Bone marrow (tissue), 2 donors: ENCODE data around the gene SLC25A29.
"Not testable (repeated sequence)": the region's sequence is repeated elsewhere in the genome, so short reads cannot be mapped to it uniquely, and the experiment has no call there.

Experiments
- DNase-seq, 2 donors: peaks; one replicate each; lab custom pipeline; 2025; lab: John Stamatoyannopoulos, UW

The SLC25A29 gene

GRCh38 chr14:100312110-100312876 lies 6.0 kb upstream of the SLC25A29 start:
- DNase-seq, result peak in 1 of 2 donors; percentile 54

DNA sequence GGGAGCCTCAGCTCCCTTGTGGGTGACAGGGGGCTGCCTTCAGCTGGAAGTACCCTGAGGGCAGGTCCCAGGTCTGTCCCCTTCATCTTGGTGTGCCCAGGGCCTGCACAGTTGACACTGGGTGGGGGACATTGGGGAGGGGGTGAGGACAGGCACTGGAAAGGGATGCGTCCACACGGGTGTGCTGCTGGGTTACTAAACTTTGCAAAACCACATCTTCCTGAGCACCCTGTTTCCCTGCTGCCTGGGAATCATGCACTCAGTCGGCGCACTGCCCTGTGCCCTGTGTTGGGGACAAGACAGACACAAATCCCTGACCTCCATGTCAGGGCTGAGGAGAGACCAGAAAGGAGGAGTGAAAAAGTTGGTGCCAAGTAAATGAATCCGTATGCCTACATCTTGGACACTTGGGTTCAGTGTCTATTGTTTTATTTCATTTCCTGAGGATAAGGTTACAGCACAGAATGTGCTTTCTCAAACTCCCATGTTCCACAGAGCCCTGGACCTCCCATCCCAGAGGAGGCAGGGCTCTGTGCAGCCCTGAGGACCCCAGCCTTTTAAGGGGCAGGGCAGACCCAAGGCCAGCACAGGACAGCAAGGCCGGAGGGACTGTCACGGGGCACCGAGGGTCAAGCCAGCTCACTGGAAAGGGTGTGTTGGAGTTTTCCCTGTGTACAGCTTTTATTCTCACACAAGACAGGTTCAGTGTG lies 2.9 kb upstream of the SLC25A29 start:
- peak in 1 of 2 donors; percentile 12 for DNase-seq

DNA sequence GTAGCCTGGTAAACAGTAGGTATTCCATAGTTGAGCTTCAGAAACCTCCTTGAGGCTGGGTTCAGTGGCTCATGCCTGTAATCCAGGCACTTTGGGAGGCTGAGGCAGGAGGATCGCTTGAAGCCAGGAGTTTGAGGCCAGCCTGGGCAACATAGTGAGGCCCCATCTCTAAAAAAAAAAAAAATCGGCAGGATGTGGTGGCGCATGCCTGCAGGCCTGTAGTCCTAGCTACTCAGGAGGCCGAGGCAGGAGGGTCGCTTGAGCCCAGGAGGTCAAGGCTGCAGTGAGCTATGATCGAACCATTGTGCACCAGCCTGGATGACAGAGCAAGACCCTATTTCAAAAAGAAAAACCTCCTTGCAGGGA lies 2.2 kb upstream of the SLC25A29 start:
- not testable (repeated sequence) for DNase-seq

DNA sequence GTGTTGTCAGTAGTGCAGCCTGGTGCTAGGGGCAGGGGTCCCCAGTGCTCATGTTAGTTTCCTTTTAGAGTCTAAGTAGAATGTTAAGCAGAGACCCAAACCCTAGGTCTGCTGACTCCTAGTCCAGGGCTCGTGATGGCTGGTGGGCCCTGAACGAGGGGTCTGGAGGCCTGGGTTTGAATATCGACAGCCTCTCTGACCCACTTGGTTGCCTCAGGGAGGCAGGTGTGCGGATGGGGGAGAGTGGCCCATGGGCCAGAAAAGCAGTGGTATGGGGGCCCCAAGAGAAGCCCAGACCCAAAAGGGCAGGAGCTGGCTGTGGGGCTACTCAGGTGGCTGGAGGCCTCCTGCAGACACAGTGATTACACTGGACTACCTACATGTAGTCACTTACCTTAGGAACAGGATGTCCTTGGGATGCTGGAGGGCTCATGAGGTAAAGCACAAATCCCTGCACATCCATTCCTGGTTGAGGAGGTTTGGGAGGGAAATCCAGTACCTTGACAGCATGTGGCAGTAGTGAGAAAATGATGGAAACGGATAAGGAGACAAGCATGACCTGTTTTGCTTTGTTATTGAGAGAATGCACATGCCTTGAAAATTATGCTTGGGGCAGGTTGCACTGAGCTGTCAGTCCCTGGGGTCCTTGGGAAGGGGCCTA lies 1.7 kb upstream of the SLC25A29 start:
- DNase-seq, result no peak

- DNase-seq, result no peak
These were observed 938 bp upstream of the SLC25A29 start for GRCh38 chr14:100306998-100307765.

GRCh38 chr14:100305324-100306100 lies 732 bp downstream of the SLC25A29 start:
- DNase-seq, result peak in 1 of 2 donors; percentile 44

DNA sequence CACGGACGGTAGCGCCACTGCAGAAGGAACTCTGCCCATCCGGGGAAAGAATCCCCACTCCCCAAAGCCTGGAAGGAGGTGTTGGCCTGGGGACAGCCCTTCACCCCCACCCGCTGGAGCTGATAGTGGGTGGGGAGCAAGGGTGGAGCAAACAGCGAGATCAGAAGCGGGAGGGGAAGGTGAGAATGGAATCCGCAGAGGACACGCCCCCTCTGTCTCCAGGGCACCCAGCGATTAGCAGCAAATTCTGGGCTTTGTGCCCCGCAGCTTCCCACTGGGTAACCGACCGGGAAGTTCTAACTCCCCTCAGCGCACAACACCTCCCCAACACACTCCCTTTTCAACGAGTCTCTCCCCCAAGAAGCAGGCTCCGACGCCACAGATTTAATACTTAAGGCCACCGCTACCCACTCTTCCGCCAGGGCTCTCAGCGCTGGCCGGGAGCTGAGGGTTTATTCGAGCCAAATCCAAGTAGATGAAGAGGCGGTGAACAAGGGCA lies 1.4 kb downstream of the SLC25A29 start:
- no peak for DNase-seq

DNA sequence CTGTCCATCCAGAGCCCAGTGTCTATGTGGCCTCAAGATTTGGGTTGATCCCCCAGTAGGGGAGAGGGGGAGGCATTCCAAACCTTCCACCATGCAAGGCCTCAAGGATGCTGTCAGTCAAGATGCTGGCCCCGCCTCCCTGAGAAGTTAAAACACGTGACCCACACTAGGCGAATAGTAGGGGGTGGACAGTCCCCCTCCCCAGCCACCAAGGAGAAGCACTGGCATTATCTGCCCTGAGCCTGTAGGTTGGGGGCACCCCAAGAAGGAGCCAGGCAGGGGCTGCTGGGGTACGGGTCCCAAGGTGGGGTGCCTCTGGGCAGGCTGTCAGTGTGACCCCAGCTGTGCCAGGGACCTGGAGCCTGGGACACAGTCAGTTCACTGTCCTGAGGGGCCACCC lies 2.3 kb downstream of the SLC25A29 start:
- DNase-seq, result no peak

DNA sequence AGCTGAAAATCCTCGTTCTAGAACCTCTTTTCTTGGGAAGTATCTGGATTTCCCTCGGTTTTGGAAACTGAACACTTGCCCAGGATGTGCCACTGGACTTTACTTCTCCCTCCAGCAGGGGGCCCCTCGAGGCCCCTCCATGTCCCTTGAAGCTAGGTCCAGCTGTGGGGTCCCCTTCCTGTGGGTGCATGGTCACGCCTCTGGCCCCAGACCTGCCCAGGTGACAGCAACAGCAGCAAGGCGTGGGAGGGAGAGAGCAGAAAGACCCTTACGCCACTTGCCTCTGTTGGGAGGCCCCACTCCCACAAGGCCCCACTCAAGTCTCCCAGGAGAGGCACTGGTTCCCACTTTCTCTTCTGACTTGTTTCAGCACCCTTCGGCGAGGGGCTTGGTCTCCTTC lies 3.1 kb downstream of the SLC25A29 start:
- no peak for DNase-seq

DNA sequence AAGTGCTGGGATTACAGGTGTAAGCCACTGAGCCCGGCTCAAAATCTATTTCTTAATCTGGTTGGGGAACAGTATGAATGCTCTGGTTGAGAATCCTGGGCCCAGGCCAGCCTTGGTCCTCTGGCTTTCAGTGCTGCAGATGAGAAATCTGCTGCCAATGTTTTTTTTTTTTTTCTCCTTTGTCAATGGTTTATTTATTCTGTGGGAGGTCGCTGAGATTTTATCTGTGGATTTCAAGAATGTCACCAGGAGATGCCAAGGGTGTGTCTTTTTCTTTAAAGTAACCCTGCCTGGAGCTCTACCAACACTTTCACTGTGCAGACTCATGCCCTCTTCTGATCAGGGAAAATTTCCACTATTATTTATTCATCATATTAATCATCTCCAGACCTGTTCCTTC lies 3.6 kb downstream of the SLC25A29 start:
- no peak for DNase-seq

DNA sequence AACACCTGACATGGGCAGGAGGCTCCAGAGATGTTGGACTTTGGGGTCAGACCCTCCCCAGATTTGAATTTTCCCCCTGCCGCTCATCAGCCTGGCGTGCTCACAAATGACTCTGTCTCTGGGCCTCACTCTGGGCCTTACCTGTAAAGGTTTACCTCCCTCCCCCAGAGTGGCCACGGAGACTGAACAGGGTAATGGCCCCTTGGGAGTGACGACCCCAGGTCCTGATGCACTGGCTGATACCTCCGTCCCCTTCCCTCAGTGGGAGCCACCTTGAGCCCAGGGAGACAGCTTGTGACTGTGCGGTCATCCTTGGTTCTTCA lies 7.0 kb downstream of the SLC25A29 start:
- DNase-seq, result no peak

GRCh38 chr14:100298551-100299237 lies 7.5 kb downstream of the SLC25A29 start:
- DNase-seq, result no peak

DNA sequence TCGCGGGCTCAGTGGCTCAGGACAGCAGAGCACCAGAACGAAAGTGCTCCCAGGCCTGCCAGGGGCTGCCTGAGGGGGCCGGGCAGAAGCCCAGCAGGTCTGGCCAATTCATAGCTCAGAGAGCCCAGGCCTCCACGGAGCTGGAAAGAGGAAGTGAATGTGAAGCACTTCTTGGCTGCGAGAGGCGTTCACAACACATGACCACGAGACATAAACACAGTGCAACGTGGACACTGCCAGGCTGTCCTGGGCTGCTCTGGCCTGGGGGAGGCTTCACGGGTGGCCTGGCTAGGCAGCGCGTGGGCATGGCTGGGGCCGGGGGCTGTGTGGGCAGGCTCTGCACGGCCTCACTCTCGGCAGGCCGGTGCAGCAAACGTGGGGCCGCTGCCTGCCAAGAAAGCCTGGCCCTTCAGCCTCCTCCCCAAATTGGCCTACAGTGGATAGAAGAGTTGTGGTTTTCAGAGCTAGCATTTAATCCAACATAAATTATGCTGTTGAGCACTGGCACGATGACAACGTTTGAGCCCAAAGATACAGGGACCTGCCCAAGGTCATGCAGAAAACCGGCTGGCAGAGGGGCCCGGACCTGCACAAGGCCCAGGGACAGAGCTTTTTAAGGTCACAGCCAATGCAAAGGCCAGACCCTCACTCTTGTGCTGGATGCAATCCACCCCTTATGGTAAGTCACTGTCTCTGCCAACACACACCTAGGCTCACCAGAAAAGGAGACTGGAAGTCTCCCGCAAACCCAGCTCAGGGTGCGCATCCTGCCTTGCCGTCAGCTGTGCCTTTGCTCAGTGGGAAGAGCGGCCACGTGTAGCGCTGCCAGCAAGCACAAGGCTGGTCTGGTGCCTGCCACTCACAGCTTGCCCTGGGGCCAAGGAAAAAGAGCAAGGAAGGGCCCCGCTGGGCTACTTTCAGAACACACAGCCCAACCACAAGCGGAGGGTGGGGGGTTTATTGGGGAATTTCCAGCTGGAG lies 8.6 kb downstream of the SLC25A29 start:
- DNase-seq, result peak in 1 of 2 donors; percentile 40

DNA sequence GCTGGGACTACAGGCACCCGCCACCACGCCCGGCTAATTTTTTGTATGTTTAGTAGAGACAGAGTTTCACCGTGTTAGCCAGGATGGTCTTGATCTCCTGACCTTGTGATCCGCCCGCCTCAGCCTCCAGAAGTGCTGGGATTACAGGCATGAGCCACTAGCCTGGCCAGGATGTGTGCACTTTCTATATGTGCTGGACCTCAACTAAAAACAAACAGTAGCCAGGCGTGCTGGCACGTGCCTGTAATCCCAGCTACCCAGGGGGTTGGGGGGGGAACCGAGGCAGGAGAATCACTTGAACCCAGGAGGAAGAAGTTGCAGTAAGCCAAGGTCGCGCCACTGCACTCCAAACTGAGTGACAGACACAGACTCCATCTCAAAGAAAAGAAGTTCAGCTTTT lies 9.5 kb downstream of the SLC25A29 start:
- not testable (repeated sequence) for DNase-seq

DNA sequence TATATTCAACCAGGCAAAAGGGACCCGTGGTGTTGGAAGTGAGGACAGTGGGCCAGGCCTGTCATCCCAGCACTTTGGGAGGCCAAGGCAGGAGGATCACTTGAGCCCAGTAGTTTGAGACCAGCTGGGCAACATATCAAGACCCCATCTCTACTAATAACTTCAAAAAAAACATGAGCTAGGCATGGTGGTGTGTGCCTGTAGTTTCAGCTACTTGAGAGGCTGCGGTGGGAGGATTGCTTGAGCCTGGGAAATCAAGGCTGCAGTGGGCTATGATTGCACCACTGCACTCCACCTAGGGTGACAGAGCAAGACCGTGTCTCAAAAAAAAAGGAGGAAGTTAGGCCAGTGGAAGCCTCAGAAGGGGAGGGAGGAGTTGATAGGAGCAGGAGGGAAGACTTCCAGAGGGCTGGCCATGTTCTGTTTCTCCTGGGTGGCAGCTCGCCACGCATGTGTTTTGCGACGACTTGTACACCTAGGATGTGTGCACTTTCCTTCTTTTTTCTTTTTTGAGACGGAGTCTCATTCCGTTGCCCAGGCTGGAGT lies 10.1 kb downstream of the SLC25A29 start:
- DNase-seq, result peak in 1 of 2 donors; percentile 40

GRCh38 chr14:100295376-100296105 lies 10.7 kb downstream of the SLC25A29 start:
- no peak for DNase-seq

- DNase-seq, result no peak
These were observed 11.3 kb downstream of the SLC25A29 start for GRCh38 chr14:100294963-100295330.

- DNase-seq, result no peak
These were observed 11.9 kb downstream of the SLC25A29 start for GRCh38 chr14:100294213-100294962.
